GM23338 (cell line): ENCODE results near the gene SCAF8. TPM values are rescaled to one million over a fixed set of nuclear protein-coding genes. Genes with fewer than 3 reads are reported as not detected.

ENCODE experiments used
- ATAC-seq: fragments of 200-7000 bp; cut with Tn5 transposase; 3 replicates; pipeline ENCODE4 v1.9.1; 2020
- DNase-seq: peaks from one replicate; pipeline ENCODE4 v3.0.0-alpha.2; 2015; ENCODE audit warnings: low spot score
- H2AFZ ChIP-seq: fragments of 200-600 bp; sonication (generic); 2 replicates; pipeline ENCODE4 v1.8.0; 2016; ENCODE audit warnings: antibody characterized with exemption, mild to moderate bottlenecking, moderate library complexity
- H3F3A ChIP-seq: fragments of 200-600 bp; sonication (generic); replicated peaks from 2 replicates; pipeline ENCODE4 v1.8.0; 2017; ENCODE audit warnings: antibody characterized with exemption, mixed run types, low read depth
- H3K27ac ChIP-seq: fragments of 200-600 bp; sonication (generic); 2 replicates; pipeline ENCODE4 v1.6.1; 2016; ENCODE audit warnings: low read depth
- H3K27me3 ChIP-seq: fragments of 200-600 bp; sonication (generic); 2 replicates; pipeline ENCODE4 v1.8.0; 2016; ENCODE audit warnings: mild to moderate bottlenecking, mixed run types, moderate library complexity; ENCODE audit not compliant: insufficient read depth
- H3K36me3 ChIP-seq: fragments of 200-600 bp; sonication (generic); 2 replicates; pipeline ENCODE4 v1.8.0; 2016; ENCODE audit warnings: mild to moderate bottlenecking; ENCODE audit not compliant: insufficient read depth
- H3K4me1 ChIP-seq: fragments of 200-600 bp; sonication (generic); 2 replicates; pipeline ENCODE4 v1.8.0; 2016; ENCODE audit warnings: mild to moderate bottlenecking, moderate library complexity; ENCODE audit not compliant: insufficient read depth
- H3K4me2 ChIP-seq: fragments of 200-600 bp; sonication (generic); 2 replicates; pipeline ENCODE4 v1.7.1; 2017; ENCODE audit warnings: mixed run types
- H3K4me3 ChIP-seq: fragments of 200-600 bp; sonication (generic); 2 replicates; pipeline ENCODE4 v1.6.1; 2016; ENCODE audit warnings: mixed run types
- H3K79me2 ChIP-seq: fragments of 200-600 bp; sonication (generic); replicated peaks from 2 replicates; pipeline ENCODE4 v1.8.0; 2017; ENCODE audit warnings: mild to moderate bottlenecking; ENCODE audit not compliant: insufficient read depth
- H3K9me2 ChIP-seq: fragments of 200-600 bp; sonication (generic); 2 replicates; pipeline ENCODE4 v1.8.0; 2017; ENCODE audit not compliant: insufficient read depth
- H4K20me1 ChIP-seq: fragments of 200-600 bp; sonication (generic); replicated peaks from 2 replicates; pipeline ENCODE4 v1.8.0; 2017; ENCODE audit warnings: mild to moderate bottlenecking; ENCODE audit not compliant: insufficient read depth
- H3K27ac Mint-ChIP-seq: 2 replicates; pipeline ENCODE4 v1.8.0; 2020; ENCODE audit warnings: inconsistent platforms, mild to moderate bottlenecking, moderate library complexity, mixed read lengths
- H3K27me3 Mint-ChIP-seq: 3 replicates; pipeline ENCODE4 v1.8.0; 2022; ENCODE audit warnings: low read depth, mild to moderate bottlenecking, moderate library complexity, mixed read lengths, inconsistent platforms; ENCODE audit not compliant: insufficient read depth, poor library complexity
- H3K36me3 Mint-ChIP-seq: 3 replicates; pipeline ENCODE4 v1.8.0; 2021; ENCODE audit warnings: low read depth, mild to moderate bottlenecking, inconsistent platforms, moderate library complexity, mixed read lengths
- H3K4me1 Mint-ChIP-seq: 3 replicates; pipeline ENCODE4 v1.8.0; 2020; ENCODE audit warnings: mild to moderate bottlenecking, inconsistent platforms, mixed read lengths
- H3K4me3 Mint-ChIP-seq: 3 replicates; pipeline ENCODE4 v1.8.0; 2021; ENCODE audit warnings: moderate library complexity, mild to moderate bottlenecking, inconsistent platforms, mixed read lengths
- H3K9me3 Mint-ChIP-seq: 3 replicates; pipeline ENCODE4 v1.8.0; 2020; ENCODE audit warnings: moderate library complexity, mild to moderate bottlenecking, inconsistent platforms, mixed read lengths
- CREB1 ChIP-seq: fragments of 250-450 bp; sonication (Bioruptor Pico); IDR thresholded peaks from 2 replicates; pipeline ENCODE4 v1.5.0; 2020; ENCODE audit warnings: low read depth, mild to moderate bottlenecking, moderate library complexity
- CTCF ChIP-seq, 2 experiments: fragments of 200-600 bp in 1 of 2; sonication (generic) in 1 of 2; conservative IDR thresholded peaks; 2 replicates each; pipeline versions ENCODE4 v1.5.1 to v1.6.1; 2016 to 2017; ENCODE audit warnings: antibody characterized with exemption in 2 of 2, low read depth in 2 of 2, mild to moderate bottlenecking in 2 of 2, moderate library complexity in 1 of 2
- EZH2 ChIP-seq: fragments of 200-600 bp; sonication (generic); IDR thresholded peaks from one replicate; pipeline ENCODE4 v1.8.0; 2017; ENCODE audit warnings: antibody characterized with exemption, mild to moderate bottlenecking, low read depth; ENCODE audit not compliant: unreplicated experiment
- EZH2phosphoT487 ChIP-seq: fragments of 200-600 bp; sonication (generic); IDR thresholded peaks from one replicate; pipeline ENCODE4 v1.8.1; 2018; ENCODE audit warnings: antibody characterized with exemption; ENCODE audit not compliant: unreplicated experiment
- JUNB ChIP-seq: IDR thresholded peaks from one replicate; pipeline ENCODE4 v1.6.1; 2016; ENCODE audit warnings: antibody characterized with exemption; ENCODE audit not compliant: unreplicated experiment
- NANOG ChIP-seq: IDR thresholded peaks from 2 replicates; pipeline ENCODE4 v1.6.1; 2016; ENCODE audit warnings: antibody characterized with exemption, borderline replicate concordance
- POLR2AphosphoS5 ChIP-seq: IDR thresholded peaks from 2 replicates; pipeline ENCODE4 v1.6.1; 2016; ENCODE audit warnings: antibody characterized with exemption, low read depth
- STAT1 ChIP-seq: IDR thresholded peaks from one replicate; pipeline ENCODE4 v1.6.1; 2016; ENCODE audit warnings: antibody characterized with exemption; ENCODE audit not compliant: unreplicated experiment
- ZNF114 ChIP-seq: fragments of 250-450 bp; sonication (Bioruptor Pico); IDR thresholded peaks from 2 replicates; pipeline ENCODE4 v1.5.0; 2020; ENCODE audit warnings: mild to moderate bottlenecking, moderate library complexity
- ZNF331 ChIP-seq: fragments of 250-450 bp; sonication (Bioruptor Pico); IDR thresholded peaks from 2 replicates; pipeline ENCODE4 v1.5.0; 2020; ENCODE audit warnings: low read depth, mild to moderate bottlenecking, moderate library complexity
- polyA plus RNA-seq: library from polyadenylated mRNA; unstranded; fragments of >200 nt; fragmentation: Nextera tagmentation; extraction: Ambion mirVana; gene quantifications from 2 replicates; pipeline ENCODE4 v1.2.1, GENCODE V29; 2016
- total RNA-seq: library from RNA; depleted of rRNA; stranded (reverse); fragments of >200 nt; shearing (Covaris generic); gene quantifications from 2 replicates; pipeline ENCODE4 v1.2.3, GENCODE V29; 2014
- TF ChIP-seq, protein P1 (sequence below): IDR thresholded peaks from one replicate; pipeline ENCODE4 v1.6.1; 2018; ENCODE audit warnings: antibody characterized with exemption; ENCODE audit not compliant: unreplicated experiment

SCAF8 gene
- total and polyA plus RNA-seq, 2 experiments from 2014 or later = 13.8 to 37.9 TPM

- TF ChIP-seq, protein P1, sequence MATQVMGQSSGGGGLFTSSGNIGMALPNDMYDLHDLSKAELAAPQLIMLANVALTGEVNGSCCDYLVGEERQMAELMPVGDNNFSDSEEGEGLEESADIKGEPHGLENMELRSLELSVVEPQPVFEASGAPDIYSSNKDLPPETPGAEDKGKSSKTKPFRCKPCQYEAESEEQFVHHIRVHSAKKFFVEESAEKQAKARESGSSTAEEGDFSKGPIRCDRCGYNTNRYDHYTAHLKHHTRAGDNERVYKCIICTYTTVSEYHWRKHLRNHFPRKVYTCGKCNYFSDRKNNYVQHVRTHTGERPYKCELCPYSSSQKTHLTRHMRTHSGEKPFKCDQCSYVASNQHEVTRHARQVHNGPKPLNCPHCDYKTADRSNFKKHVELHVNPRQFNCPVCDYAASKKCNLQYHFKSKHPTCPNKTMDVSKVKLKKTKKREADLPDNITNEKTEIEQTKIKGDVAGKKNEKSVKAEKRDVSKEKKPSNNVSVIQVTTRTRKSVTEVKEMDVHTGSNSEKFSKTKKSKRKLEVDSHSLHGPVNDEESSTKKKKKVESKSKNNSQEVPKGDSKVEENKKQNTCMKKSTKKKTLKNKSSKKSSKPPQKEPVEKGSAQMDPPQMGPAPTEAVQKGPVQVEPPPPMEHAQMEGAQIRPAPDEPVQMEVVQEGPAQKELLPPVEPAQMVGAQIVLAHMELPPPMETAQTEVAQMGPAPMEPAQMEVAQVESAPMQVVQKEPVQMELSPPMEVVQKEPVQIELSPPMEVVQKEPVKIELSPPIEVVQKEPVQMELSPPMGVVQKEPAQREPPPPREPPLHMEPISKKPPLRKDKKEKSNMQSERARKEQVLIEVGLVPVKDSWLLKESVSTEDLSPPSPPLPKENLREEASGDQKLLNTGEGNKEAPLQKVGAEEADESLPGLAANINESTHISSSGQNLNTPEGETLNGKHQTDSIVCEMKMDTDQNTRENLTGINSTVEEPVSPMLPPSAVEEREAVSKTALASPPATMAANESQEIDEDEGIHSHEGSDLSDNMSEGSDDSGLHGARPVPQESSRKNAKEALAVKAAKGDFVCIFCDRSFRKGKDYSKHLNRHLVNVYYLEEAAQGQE = no peak
- TF ChIP-seq JUNB (no peak), POLR2AphosphoS5 (no peak), EZH2 (no peak), CREB1 (CRISPR knock-in tag) (no peak), ZNF331 (no peak), STAT1 (no peak), CTCF (conservative IDR thresholded peaks at IDR 0.05; ENCODE audit: low read depth in 2 of 2) (no peak), ZNF114 (CRISPR knock-in tag) (no peak)
Observed at GRCh38 chr6:154751011-154751800, 18.0 kb downstream of the SCAF8 start (continued).

DNA sequence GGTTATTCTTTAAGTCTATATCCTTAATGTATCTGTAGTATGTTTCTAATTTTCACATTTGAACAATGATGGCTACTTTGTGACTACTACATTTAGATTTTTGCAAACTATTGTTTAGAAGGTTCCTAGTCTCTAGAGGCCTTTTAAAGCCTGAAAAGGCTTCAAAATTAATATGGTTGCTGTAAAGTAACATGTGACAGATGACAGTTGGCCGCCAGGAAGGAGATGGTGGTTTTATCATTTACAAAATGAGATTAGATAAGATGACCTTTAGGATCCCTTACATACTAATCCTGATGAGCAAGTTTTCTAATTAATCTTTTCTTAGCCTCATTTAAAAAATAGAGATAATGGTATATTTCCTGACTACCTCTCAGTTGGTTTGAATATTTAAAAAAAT lies 18.8 kb downstream of the SCAF8 start:
- Histone ChIP-seq H3K79me2 (peaks cover 100% of the 10 kb centered on the region), H3K27me3 (no peaks in the 10 kb centered on the region), H2AFZ (no peak overlapping the region), H3K4me1 (peaks cover 41% of the 10 kb centered on the region), H3K9me2 (no peaks in the 10 kb centered on the region), H3K4me2 (no peak overlapping the region), H3K27ac (0 out of 2 replicates have a peak overlapping the region, but pooled peaks have one; percentile 5), H3K36me3 (no peaks in the 10 kb centered on the region), H3F3A (no peaks in the 10 kb centered on the region), H3K4me3 (no peak overlapping the region), H4K20me1 (peaks cover 57% of the 10 kb centered on the region)
- DNase-seq = no peak
- no peak overlapping the region for H3K4me3 Mint-ChIP-seq
- TF ChIP-seq POLR2AphosphoS5 (no peak), ZNF114 (CRISPR knock-in tag) (no peak), EZH2phosphoT487 (no peak), CREB1 (CRISPR knock-in tag) (no peak), NANOG (no peak)
- TF ChIP-seq, protein P1 = no peak
- no peaks in the 10 kb centered on the region; the same call in 2 of the 3 replicates for H3K36me3 Mint-ChIP-seq
- H3K27ac Mint-ChIP-seq = no peak overlapping the region
- no peak for ATAC-seq
- peaks cover 33% of the 10 kb centered on the region for H3K4me1 Mint-ChIP-seq
- peaks cover 4% of the 10 kb centered on the region for H3K27me3 Mint-ChIP-seq
- H3K9me3 Mint-ChIP-seq = no peaks in the 10 kb centered on the region
